ENCODE results near the gene HLCS.
"Not testable (repeated sequence)": the region's sequence is repeated elsewhere in the genome, so short reads cannot be mapped to it uniquely, and the experiment has no call there.

HLCS gene

GRCh38 chr21:36955783-36956182 lies 10.7 kb downstream of the HLCS start:
- DNase-seq = no peak

- DNase-seq = not testable (repeated sequence)
These were observed 14.1 kb downstream of the HLCS start for GRCh38 chr21:36952331-36952730.

GRCh38 chr21:36949171-36950141 lies 17.0 kb downstream of the HLCS start:
- DNase-seq = no peak

GRCh38 chr21:36948686-36949085 lies 17.8 kb downstream of the HLCS start:
- peak in 1 of 2 experiments; percentile 4 for DNase-seq

- no peak for DNase-seq
These were observed 19.5 kb downstream of the HLCS start for GRCh38 chr21:36946949-36947356.

GRCh38 chr21:36945496-36946138 lies 20.9 kb downstream of the HLCS start:
- DNase-seq = no peak

GRCh38 chr21:36936361-36937135 lies 29.9 kb downstream of the HLCS start:
- no peak for DNase-seq

- DNase-seq = no peak
These were observed 31.5 kb downstream of the HLCS start for GRCh38 chr21:36934864-36935420.

- no peak for DNase-seq
These were observed 34.2 kb downstream of the HLCS start for GRCh38 chr21:36932161-36932816.

GRCh38 chr21:36929622-36930021 lies 36.8 kb downstream of the HLCS start:
- DNase-seq = no peak

- DNase-seq = no peak
These were observed 37.5 kb downstream of the HLCS start for GRCh38 chr21:36928960-36929359.

GRCh38 chr21:36927719-36928117 lies 38.8 kb downstream of the HLCS start:
- peak; percentile 45 to 50 for DNase-seq

- DNase-seq = no peak
These were observed 39.3 kb downstream of the HLCS start for GRCh38 chr21:36926989-36927718.

- no peak for DNase-seq
These were observed 43.2 kb downstream of the HLCS start for GRCh38 chr21:36923270-36923669.

- no peak for DNase-seq
These were observed 43.6 kb downstream of the HLCS start for GRCh38 chr21:36922861-36923260.

- no peak for DNase-seq
These were observed 48.2 kb downstream of the HLCS start for GRCh38 chr21:36918291-36918690.

- DNase-seq = peak in 1 of 2 experiments; percentile 1
These were observed 48.9 kb downstream of the HLCS start for GRCh38 chr21:36917471-36918158.

GRCh38 chr21:36916718-36917117 lies 49.8 kb downstream of the HLCS start:
- DNase-seq = no peak

- no peak for DNase-seq
These were observed 50.7 kb downstream of the HLCS start for GRCh38 chr21:36915696-36916245.

GRCh38 chr21:36915014-36915695 lies 51.3 kb downstream of the HLCS start:
- no peak for DNase-seq

All from AML-193 (cell line).